Activated CD4-positive, CD25-positive, alpha-beta regulatory T cell treated with anti-CD3 and anti-CD28 coated beads, Interleukin-2, amount 50 U/mL, for 72 hours (primary cell): Measurements from ENCODE around the gene RHO.
"Not testable (repeated sequence)": the region's sequence is repeated elsewhere in the genome, so short reads cannot be mapped to it uniquely, and the experiment has no call there.

Experiments used
- DNase-seq: peaks from one replicate; pipeline ENCODE4 v3.0.0; 2021

Gene RHO

GRCh38 chr3:129500334-129500658 lies 28.1 kb upstream of the RHO start:
- no peak for DNase-seq

GRCh38 chr3:129501630-129502029 lies 26.8 kb upstream of the RHO start:
- no peak for DNase-seq

- DNase-seq = no peak
Measured at GRCh38 chr3:129502641-129503408, 25.6 kb upstream of the RHO start.

- DNase-seq = no peak
Measured at GRCh38 chr3:129503471-129504291, 24.8 kb upstream of the RHO start.

GRCh38 chr3:129504471-129505100 lies 23.9 kb upstream of the RHO start:
- no peak for DNase-seq

GRCh38 chr3:129505341-129505740 lies 23.1 kb upstream of the RHO start:
- no peak for DNase-seq

- DNase-seq = no peak
Measured at GRCh38 chr3:129506231-129506742, 22.2 kb upstream of the RHO start.

GRCh38 chr3:129507181-129507831 lies 21.1 kb upstream of the RHO start:
- no peak for DNase-seq

GRCh38 chr3:129512595-129512994 lies 15.8 kb upstream of the RHO start:
- DNase-seq = no peak

GRCh38 chr3:129513705-129514104 lies 14.7 kb upstream of the RHO start:
- DNase-seq = no peak

- no peak for DNase-seq
Measured at GRCh38 chr3:129514110-129514509, 14.3 kb upstream of the RHO start.

GRCh38 chr3:129514563-129514962 lies 13.9 kb upstream of the RHO start:
- no peak for DNase-seq

GRCh38 chr3:129515108-129515820 lies 13.2 kb upstream of the RHO start:
- not testable (repeated sequence) for DNase-seq

- not testable (repeated sequence) for DNase-seq
Measured at GRCh38 chr3:129515821-129516432, 12.5 kb upstream of the RHO start.

- DNase-seq = no peak
Measured at GRCh38 chr3:129517516-129517915, 10.9 kb upstream of the RHO start.

- DNase-seq = no peak
Measured at GRCh38 chr3:129518038-129518561, 10.3 kb upstream of the RHO start.

GRCh38 chr3:129518581-129518980 lies 9.9 kb upstream of the RHO start:
- DNase-seq = no peak

- no peak for DNase-seq
Measured at GRCh38 chr3:129519449-129519848, 9.0 kb upstream of the RHO start.

GRCh38 chr3:129519896-129520715 lies 8.3 kb upstream of the RHO start:
- no peak for DNase-seq

- DNase-seq = no peak
Measured at GRCh38 chr3:129520960-129521359, 7.5 kb upstream of the RHO start.

GRCh38 chr3:129521611-129522010 lies 6.8 kb upstream of the RHO start:
- no peak for DNase-seq
